AG10803 (cell line): ENCODE data around the gene ARHGAP24.
A peak's percentile ranks its signal among the peaks of the same experiment; 100 is the strongest.

ENCODE experiments used
- DNase-seq: peaks from one replicate; pipeline ENCODE4 v3.0.0; 2010; ENCODE audit warnings: low read depth
- H3K4me3 ChIP-seq: 2 replicates; pipeline ENCODE4 v1.5.1; 2011; ENCODE audit warnings: mild to moderate bottlenecking, low read length, control low read depth
- TF ChIP-seq, protein P1 (sequence below): conservative IDR thresholded peaks from 2 replicates; pipeline ENCODE4 v1.5.1; 2011; ENCODE audit warnings: mild to moderate bottlenecking, low read length, control low read depth, inconsistent platforms

Gene ARHGAP24

DNA sequence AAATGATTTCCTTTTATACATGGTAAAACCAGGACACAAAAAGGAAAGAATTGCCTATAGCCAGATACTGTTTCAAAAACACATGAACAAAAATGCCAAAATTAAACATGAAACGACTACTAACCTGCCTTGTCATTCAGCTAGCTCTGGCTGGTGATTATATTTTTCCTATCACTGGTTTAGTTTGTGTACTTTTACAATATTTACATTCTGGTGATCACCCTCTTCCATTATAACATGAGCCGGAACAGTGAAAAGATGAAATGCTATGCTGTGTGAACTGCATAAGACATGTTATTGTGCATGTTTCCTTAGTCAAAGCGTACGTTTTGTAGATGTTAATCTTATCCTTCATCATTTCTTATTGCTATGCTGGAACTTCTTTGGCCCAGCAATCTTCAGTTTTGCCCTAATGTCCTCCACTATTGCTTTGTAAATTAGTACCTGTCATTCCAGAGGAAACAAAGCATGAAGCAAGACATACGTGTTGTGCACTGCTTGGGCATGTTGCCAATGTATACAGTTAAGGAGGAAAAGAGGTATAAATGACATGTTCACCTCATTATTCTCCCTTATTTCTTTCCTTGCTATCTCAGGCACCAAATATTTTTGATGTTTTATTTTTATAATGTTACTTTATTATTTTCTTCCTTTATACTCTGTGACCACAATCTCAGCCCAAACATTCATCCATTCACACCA, 386.3 kb downstream of the ARHGAP24 start:
- H3K4me3 ChIP-seq = no peak overlapping the region
- no peak for DNase-seq
- TF ChIP-seq, protein P1, sequence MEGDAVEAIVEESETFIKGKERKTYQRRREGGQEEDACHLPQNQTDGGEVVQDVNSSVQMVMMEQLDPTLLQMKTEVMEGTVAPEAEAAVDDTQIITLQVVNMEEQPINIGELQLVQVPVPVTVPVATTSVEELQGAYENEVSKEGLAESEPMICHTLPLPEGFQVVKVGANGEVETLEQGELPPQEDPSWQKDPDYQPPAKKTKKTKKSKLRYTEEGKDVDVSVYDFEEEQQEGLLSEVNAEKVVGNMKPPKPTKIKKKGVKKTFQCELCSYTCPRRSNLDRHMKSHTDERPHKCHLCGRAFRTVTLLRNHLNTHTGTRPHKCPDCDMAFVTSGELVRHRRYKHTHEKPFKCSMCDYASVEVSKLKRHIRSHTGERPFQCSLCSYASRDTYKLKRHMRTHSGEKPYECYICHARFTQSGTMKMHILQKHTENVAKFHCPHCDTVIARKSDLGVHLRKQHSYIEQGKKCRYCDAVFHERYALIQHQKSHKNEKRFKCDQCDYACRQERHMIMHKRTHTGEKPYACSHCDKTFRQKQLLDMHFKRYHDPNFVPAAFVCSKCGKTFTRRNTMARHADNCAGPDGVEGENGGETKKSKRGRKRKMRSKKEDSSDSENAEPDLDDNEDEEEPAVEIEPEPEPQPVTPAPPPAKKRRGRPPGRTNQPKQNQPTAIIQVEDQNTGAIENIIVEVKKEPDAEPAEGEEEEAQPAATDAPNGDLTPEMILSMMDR = no peak

DNA sequence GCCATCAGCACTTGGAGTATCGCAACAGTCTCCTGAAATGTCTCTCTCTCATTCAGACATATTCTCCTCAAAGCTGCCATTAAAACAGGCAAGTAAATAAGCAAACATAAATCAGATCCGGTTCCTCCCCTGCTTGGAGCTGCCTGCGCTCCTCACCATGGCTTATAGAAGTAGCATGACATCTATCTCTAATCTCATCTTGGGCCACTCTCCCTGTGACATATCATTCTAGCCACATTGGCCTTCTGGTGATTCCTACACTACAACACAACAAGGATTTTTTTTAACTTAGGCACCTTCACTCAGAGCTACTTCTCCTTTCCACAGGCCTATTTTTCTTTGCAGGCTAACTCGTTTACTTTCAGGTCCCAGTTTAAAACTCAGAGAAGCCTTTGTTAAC, 387.9 kb downstream of the ARHGAP24 start:
- TF ChIP-seq, protein P1 = no peak
- H3K4me3 ChIP-seq = no peak overlapping the region
- no peak for DNase-seq

DNA sequence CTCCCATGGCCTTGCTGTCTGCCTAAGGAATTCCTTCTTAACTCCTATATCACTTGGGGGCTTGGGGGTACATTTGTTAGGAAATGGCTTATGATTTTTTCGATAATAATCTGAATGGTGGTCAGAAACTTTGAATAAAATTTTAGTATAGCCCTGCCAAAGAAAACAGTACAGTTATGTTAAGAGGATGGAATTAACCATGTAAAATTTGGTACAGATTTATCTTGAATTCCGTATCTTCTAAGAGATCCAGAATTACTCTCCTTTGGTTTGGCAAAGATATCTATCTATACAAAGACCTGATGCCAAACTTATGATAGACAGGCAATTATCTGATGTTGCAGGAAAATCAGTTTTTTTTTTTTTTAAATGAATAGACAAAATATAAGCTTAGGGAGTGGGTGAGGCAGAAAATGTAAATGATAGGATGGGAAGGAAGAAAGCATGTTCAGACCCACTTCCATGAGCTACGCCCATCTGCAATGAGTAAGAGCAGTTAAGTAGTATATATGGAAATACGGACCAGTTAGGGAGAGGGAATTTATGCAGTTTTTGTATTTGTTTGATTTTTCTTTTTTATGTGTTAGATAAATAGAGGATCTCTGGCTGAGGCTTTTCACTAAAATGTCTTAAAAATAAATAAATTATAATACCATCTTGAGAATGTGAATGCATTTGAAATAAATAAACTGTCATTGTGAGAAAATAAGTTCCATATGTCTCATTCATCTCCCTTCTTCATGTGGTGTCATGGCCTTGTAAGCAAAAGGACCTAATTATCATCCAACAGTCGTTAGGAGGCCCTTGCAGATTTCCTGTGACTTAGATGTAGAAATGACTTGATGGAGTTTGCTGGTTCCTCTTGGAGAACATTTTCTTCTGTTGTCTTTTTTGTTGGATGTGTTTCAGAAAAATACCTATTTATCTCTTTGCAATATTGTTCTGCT, 389.6 kb downstream of the ARHGAP24 start:
- no peak for DNase-seq
- H3K4me3 ChIP-seq = no peak overlapping the region
- TF ChIP-seq, protein P1 = no peak

DNA sequence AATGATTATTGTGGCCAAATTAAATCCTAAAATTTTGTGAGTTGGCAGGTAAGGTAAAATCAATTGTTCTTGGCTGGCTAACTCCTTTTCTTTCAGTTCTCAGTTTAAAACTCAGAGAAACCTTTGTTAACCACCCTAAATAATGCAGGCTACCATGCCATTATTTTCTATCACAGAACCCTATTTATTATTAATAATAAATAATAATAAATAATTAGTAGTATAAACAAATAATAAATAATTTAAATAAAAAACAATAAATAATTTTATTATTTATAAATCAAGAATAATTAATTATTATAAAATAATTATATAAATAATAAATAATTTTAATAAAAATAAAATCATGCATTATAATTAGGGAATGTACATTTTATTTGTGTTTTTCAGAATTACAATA, 390.3 kb downstream of the ARHGAP24 start:
- DNase-seq = no peak
- H3K4me3 ChIP-seq = no peak overlapping the region
- TF ChIP-seq, protein P1 = no peak

DNA sequence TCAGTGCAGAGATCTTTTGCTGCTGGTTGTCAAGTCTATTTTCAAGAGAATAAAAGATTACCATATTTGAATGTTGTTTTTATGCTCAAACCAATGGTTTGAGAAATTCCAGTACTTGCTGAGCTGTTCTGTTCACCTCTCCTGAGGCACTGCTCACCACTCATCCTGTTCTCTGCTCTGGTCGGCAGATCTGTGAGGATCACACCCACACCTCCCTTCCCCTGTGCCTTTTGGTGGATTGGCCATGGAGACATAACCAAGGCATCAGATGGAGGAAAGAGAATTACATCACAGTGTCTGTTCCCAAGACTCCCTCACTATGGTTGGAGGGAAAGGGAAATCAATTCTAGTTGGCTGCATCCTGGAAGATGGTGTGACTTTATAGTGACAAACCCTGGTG, 391.6 kb downstream of the ARHGAP24 start:
- DNase-seq = peak; percentile 15
- TF ChIP-seq, protein P1 = no peak
- H3K4me3 ChIP-seq = no peak overlapping the region; the same call in 1 of the 2 replicates

DNA sequence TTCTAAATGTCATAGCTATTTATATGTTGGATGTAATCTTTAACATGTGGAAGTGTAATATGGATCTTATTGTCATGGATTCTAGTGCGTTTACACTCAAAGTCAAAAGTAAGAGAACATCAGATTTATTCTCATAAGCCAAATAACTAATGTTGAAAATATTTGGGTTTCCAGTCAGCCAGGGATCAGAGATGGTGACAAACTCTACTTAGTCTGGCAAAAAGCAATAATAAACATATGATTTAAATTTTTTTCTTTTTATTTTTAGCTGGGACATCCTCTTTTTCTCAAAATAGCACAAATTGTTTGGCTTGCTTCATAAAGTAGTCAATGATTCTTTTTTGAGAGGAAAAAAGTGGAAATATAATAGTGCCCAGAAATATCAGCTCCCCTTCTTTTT, 392.3 kb downstream of the ARHGAP24 start:
- TF ChIP-seq, protein P1 = no peak
- DNase-seq = peak; percentile 62
- no peak overlapping the region for H3K4me3 ChIP-seq

DNA sequence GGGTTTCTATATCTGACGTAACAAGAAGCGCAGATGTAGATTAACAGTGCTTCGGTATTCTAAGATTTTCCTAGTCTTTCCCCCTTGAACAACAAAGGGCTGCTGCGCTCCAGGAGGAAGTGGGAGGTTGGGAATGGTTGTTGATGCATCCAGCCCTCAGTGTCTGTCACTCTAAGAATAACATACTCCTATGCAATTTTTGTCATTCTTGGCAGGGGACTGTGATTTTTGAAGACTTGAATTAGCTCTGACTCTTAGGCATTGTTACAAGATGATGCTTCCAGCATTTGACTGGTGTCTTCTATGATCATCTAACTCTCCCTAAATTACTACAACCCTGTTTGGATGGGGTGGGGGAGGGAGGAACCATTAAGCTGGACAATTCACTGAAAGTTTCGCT, 394.2 kb downstream of the ARHGAP24 start:
- DNase-seq = no peak
- TF ChIP-seq, protein P1 = no peak
- H3K4me3 ChIP-seq = no peak overlapping the region
